IPS-NIHi11 (cell line): ENCODE measurements around the gene ADCYAP1R1.

ENCODE experiments used
- DNase-seq: peaks from one replicate; pipeline ENCODE4 v3.0.0; 2012; ENCODE audit warnings: mixed read lengths, low spot score

ADCYAP1R1 gene

GRCh38 chr7:31087351-31087750 lies 35.2 kb downstream of the ADCYAP1R1 start:
- DNase-seq: no peak

GRCh38 chr7:31091924-31092434 lies 39.9 kb downstream of the ADCYAP1R1 start:
- no peak for DNase-seq

GRCh38 chr7:31092606-31093005 lies 40.5 kb downstream of the ADCYAP1R1 start:
- no peak for DNase-seq

- no peak for DNase-seq
Measured at GRCh38 chr7:31093282-31093681, 41.2 kb downstream of the ADCYAP1R1 start.

GRCh38 chr7:31094271-31094670 lies 42.2 kb downstream of the ADCYAP1R1 start:
- no peak for DNase-seq

- DNase-seq: no peak
Measured at GRCh38 chr7:31095286-31096197, 43.4 kb downstream of the ADCYAP1R1 start.

- no peak for DNase-seq
Measured at GRCh38 chr7:31096198-31096876, 44.2 kb downstream of the ADCYAP1R1 start.

GRCh38 chr7:31096877-31097258 lies 44.8 kb downstream of the ADCYAP1R1 start:
- no peak for DNase-seq

- no peak for DNase-seq
Measured at GRCh38 chr7:31098642-31099360, 46.7 kb downstream of the ADCYAP1R1 start.

- no peak for DNase-seq
Measured at GRCh38 chr7:31099451-31100444, 47.6 kb downstream of the ADCYAP1R1 start.

GRCh38 chr7:31100445-31100844 lies 48.3 kb downstream of the ADCYAP1R1 start:
- DNase-seq: no peak

- no peak for DNase-seq
Measured at GRCh38 chr7:31100871-31101270, 48.8 kb downstream of the ADCYAP1R1 start.

- DNase-seq: no peak
Measured at GRCh38 chr7:31101544-31101943, 49.4 kb downstream of the ADCYAP1R1 start.

- DNase-seq: no peak
Measured at GRCh38 chr7:31102151-31102972, 50.3 kb downstream of the ADCYAP1R1 start.

GRCh38 chr7:31102973-31103850 lies 51.1 kb downstream of the ADCYAP1R1 start:
- no peak for DNase-seq

- DNase-seq: no peak
Measured at GRCh38 chr7:31104361-31105255, 52.5 kb downstream of the ADCYAP1R1 start.

GRCh38 chr7:31105256-31105950 lies 53.3 kb downstream of the ADCYAP1R1 start:
- no peak for DNase-seq
